HG03159 (cell line): ENCODE data around the gene ZC3H12A.

Source experiments
- ATAC-seq: cut with Tn5 transposase; IDR thresholded peaks from one replicate; pipeline ENCODE4 v1.9.1; 2021; ENCODE audit warnings: mild to moderate bottlenecking, moderate library complexity; ENCODE audit not compliant: unreplicated experiment

ZC3H12A gene

GRCh38 chr1:37453647-37454046, 20.7 kb upstream of the ZC3H12A start:
- no peak for ATAC-seq

- ATAC-seq = no peak
These were observed 18.9 kb upstream of the ZC3H12A start for GRCh38 chr1:37455516-37455915.

GRCh38 chr1:37456614-37457013, 17.8 kb upstream of the ZC3H12A start:
- no peak for ATAC-seq

GRCh38 chr1:37458551-37458950, 15.8 kb upstream of the ZC3H12A start:
- no peak for ATAC-seq

GRCh38 chr1:37461698-37462436, 12.5 kb upstream of the ZC3H12A start:
- ATAC-seq = no peak

- ATAC-seq = no peak
These were observed 9.9 kb upstream of the ZC3H12A start for GRCh38 chr1:37464443-37464842.

GRCh38 chr1:37465593-37466517, 8.5 kb upstream of the ZC3H12A start:
- no peak for ATAC-seq

- no peak for ATAC-seq
These were observed 6.3 kb upstream of the ZC3H12A start for GRCh38 chr1:37468037-37468436.

GRCh38 chr1:37469386-37469785, 5.0 kb upstream of the ZC3H12A start:
- ATAC-seq = no peak

- ATAC-seq = no peak
These were observed 2.8 kb upstream of the ZC3H12A start for GRCh38 chr1:37471345-37472231.

- ATAC-seq = no peak
These were observed 2.1 kb upstream of the ZC3H12A start for GRCh38 chr1:37472281-37472680.

GRCh38 chr1:37472994-37473393, 1.4 kb upstream of the ZC3H12A start:
- no peak for ATAC-seq

- ATAC-seq = no peak
These were observed 842 bp upstream of the ZC3H12A start for GRCh38 chr1:37473431-37474045.

GRCh38 chr1:37474697-37475379, 458 bp downstream of the ZC3H12A start:
- no peak for ATAC-seq

GRCh38 chr1:37475380-37476086, 1.2 kb downstream of the ZC3H12A start:
- no peak for ATAC-seq

- no peak for ATAC-seq
These were observed 1.7 kb downstream of the ZC3H12A start for GRCh38 chr1:37476087-37476452.

GRCh38 chr1:37476460-37477197, 2.2 kb downstream of the ZC3H12A start:
- no peak for ATAC-seq

GRCh38 chr1:37477198-37477931, 3.0 kb downstream of the ZC3H12A start:
- ATAC-seq = peak; percentile 39
